ENCODE data around the gene NDUFV1. TPM values are rescaled to one million over a fixed set of nuclear protein-coding genes. Genes with fewer than 3 reads are reported as not detected.

The NDUFV1 gene
- total RNA-seq, 1 experiment from 2014 or later: 216 TPM

- BruUV-seq (replicated peaks): no TSS peak
- CTCF ChIA-PET: no interaction called here
- Mint-ChIP-seq H3K27me3 (ENCODE audit: unreplicated experiment) (no peaks in the 10 kb centered on the region), H3K4me1 (ENCODE audit: low read depth, unreplicated experiment) (no peaks in the 10 kb centered on the region), H3K27ac (ENCODE audit: unreplicated experiment) (no peak overlapping the region), H3K36me3 (ENCODE audit: insufficient read depth, unreplicated experiment) (no peaks in the 10 kb centered on the region), H3K4me3 (ENCODE audit: low read depth, unreplicated experiment) (no peak overlapping the region), H3K9me3 (ENCODE audit: low read depth, unreplicated experiment) (no peaks in the 10 kb centered on the region)
- intact Hi-C loops (cut with micrococcal nuclease; ENCODE audit: unreplicated experiment): no loop called here
- DNase-seq: peak; percentile 70
- TF ChIP-seq CTCF (IDR thresholded peaks at IDR 0.05; ENCODE audit: unreplicated experiment): peak; percentile 64
Measured at GRCh38 chr11:67640021-67640757, 33.5 kb downstream of the NDUFV1 start.

DNA sequence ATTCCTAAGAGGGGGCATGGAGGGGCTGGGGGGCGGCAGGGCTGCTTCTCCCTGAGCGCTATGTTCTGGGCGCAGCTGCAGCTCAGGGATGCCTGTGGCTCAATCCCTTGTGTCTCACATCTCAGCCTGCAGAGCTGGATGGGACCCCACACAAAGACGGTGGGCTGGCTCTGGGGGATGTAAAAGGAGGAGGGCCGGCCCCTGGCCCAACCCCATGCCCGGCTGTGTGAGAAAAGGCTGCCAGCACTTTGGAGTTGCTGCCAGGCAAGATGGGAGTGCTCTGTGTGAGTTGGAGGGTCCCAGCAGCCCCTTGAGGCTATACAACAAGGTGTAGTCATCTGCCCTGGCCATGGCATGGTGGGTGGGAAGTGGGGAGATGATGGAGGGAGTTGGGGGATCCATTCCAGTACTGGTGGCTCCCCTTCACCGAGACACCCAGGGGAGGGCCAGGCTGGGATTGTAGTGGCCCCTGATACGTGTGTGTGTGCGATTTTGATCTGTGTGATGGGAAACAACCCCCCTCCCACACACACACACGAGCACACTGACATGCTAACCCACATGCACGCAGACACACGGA lies 34.1 kb downstream of the NDUFV1 start:
- no TSS peak for BruUV-seq (replicated peaks)
- intact Hi-C loops (cut with micrococcal nuclease; ENCODE audit: unreplicated experiment): no loop called here
- Mint-ChIP-seq H3K9me3 (ENCODE audit: low read depth, unreplicated experiment) (no peaks in the 10 kb centered on the region), H3K27me3 (ENCODE audit: unreplicated experiment) (no peaks in the 10 kb centered on the region), H3K36me3 (ENCODE audit: insufficient read depth, unreplicated experiment) (no peaks in the 10 kb centered on the region), H3K27ac (ENCODE audit: unreplicated experiment) (no peak overlapping the region), H3K4me1 (ENCODE audit: low read depth, unreplicated experiment) (no peaks in the 10 kb centered on the region), H3K4me3 (ENCODE audit: low read depth, unreplicated experiment) (no peak overlapping the region)
- TF ChIP-seq CTCF (IDR thresholded peaks at IDR 0.05; ENCODE audit: unreplicated experiment): no peak
- CTCF ChIA-PET: no interaction called here
- no peak for DNase-seq

DNA sequence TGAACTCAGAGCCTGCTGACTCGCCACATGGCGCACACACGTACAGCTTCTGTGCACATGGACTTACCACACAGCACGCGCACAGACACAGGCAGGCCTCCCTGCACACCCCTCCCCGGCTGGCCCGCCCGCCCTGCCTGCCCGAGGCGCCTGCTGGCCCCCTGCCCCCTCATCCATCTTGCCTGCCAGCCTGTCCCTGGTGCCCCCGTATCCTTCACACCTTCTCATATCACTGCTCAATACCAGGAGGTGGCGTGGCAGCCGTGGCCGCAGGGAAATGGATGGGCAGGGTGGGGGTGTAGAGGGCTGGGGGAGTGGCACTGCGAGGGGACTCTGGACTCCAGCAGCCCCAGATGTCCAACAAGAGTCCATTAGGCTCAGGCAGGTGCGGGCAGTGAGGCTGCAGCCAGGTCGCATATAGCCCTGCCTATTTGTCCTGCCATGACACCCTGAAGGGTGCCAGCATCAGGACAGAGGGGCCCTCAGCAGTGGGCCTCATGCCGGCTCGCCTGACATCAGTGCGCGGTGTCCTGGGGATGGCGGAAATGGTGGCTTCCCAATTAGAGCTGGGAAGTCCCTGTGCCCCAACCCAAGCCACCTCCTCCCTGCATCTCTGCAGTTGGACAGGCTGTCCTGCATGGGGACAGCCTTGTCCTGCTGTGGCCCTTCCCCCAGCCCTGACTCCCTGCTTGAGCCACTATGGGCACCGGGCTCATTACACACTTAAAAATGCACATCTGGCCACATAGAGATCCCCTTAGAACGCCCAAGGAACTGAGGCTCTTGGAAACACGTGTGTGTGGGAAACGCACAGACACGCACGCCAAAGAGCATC lies 34.8 kb downstream of the NDUFV1 start:
- Mint-ChIP-seq H3K27me3 (ENCODE audit: unreplicated experiment) (no peaks in the 10 kb centered on the region), H3K4me1 (ENCODE audit: low read depth, unreplicated experiment) (no peaks in the 10 kb centered on the region), H3K9me3 (ENCODE audit: low read depth, unreplicated experiment) (no peaks in the 10 kb centered on the region), H3K4me3 (ENCODE audit: low read depth, unreplicated experiment) (no peak overlapping the region), H3K36me3 (ENCODE audit: insufficient read depth, unreplicated experiment) (no peaks in the 10 kb centered on the region), H3K27ac (ENCODE audit: unreplicated experiment) (no peak overlapping the region)
- intact Hi-C loops (cut with micrococcal nuclease; ENCODE audit: unreplicated experiment): no loop called here
- DNase-seq: no peak
- no TSS peak for BruUV-seq (replicated peaks)
- no peak for TF ChIP-seq CTCF (IDR thresholded peaks at IDR 0.05; ENCODE audit: unreplicated experiment)
- CTCF ChIA-PET: no interaction called here

GRCh38 chr11:67642173-67643120 lies 35.7 kb downstream of the NDUFV1 start:
- no peak for DNase-seq
- H3K36me3 Mint-ChIP-seq (ENCODE audit: insufficient read depth, unreplicated experiment): no peaks in the 10 kb centered on the region
- no peaks in the 10 kb centered on the region for H3K27me3 Mint-ChIP-seq (ENCODE audit: unreplicated experiment)
- no peak for TF ChIP-seq CTCF (IDR thresholded peaks at IDR 0.05; ENCODE audit: unreplicated experiment)
- CTCF ChIA-PET: no interaction called here
- no peaks in the 10 kb centered on the region for H3K9me3 Mint-ChIP-seq (ENCODE audit: low read depth, unreplicated experiment)
- intact Hi-C loops (cut with micrococcal nuclease; ENCODE audit: unreplicated experiment): no loop called here
- BruUV-seq (replicated peaks): no TSS peak
- H3K4me1 Mint-ChIP-seq (ENCODE audit: low read depth, unreplicated experiment): no peaks in the 10 kb centered on the region
- H3K27ac Mint-ChIP-seq (ENCODE audit: unreplicated experiment): no peak overlapping the region
- H3K4me3 Mint-ChIP-seq (ENCODE audit: low read depth, unreplicated experiment): no peak overlapping the region

All from Calu3 (cell line).